ENCODE results near the gene SPATA24. TPM values are rescaled to one million over a fixed set of nuclear protein-coding genes. Genes with fewer than 3 reads are reported as not detected.
A peak's percentile ranks its signal among the peaks of the same experiment; 100 is the strongest.

The SPATA24 gene
- total and polyA plus RNA-seq, 2 of the 13 experiments (the other 11 are each of a cell fraction or from before 2014, with no cell fraction given): 6.0 to 11.1 TPM

DNA sequence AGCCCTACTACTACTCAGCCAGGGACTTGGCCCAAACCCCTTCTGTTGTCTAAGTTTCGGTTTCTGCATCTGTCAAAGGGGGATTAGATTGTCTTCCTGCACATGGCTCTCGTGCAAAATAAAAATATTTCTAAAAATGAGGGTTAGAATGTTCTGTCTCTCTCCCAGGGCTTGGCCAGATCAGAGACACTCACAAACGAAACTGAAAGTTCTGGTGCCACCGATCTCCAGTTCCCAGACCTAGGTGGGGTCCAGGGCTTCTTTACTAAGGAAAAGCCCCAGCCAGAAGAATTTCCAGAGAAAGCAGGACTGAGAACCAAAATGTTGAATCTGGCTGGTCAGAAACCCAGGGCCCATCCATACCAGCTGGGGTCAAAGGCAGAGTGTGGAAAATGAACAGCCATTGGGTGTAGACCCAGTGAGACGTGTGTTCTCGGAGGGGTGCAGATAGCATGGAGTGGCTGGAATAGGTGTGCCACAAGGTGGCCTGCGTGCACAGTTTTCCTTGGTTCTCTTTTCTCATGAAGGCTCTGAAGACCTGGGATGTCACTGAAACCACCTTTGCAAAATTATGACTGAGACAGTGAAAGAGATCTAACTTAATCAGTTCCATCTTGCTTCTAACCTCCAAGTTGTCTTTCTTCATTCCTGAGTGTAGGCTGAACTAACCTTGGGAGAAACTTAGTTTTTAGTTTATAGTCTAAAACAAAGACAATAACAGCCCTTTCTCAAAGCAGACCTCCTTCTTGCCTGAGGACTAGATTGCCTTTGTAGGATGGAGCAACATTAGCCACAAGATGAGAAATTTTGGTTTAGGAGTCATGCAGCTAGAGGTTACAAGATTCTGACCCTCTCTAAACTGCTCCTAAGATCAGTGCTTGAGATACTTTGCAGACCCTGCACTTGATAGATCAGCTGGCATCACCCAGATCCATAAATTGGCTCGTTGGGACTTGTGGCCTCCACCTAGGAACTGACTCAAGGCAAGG lies 18.5 kb downstream of the SPATA24 start (continued):
- TF ChIP-seq, protein P1, sequence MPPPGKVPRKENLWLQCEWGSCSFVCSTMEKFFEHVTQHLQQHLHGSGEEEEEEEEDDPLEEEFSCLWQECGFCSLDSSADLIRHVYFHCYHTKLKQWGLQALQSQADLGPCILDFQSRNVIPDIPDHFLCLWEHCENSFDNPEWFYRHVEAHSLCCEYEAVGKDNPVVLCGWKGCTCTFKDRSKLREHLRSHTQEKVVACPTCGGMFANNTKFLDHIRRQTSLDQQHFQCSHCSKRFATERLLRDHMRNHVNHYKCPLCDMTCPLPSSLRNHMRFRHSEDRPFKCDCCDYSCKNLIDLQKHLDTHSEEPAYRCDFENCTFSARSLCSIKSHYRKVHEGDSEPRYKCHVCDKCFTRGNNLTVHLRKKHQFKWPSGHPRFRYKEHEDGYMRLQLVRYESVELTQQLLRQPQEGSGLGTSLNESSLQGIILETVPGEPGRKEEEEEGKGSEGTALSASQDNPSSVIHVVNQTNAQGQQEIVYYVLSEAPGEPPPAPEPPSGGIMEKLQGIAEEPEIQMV (CRISPR knock-in tag; IDR thresholded peaks at IDR 0.05; ENCODE audit: low read depth): no peak
- TF ChIP-seq ZKSCAN5 (CRISPR knock-in tag; IDR thresholded peaks at IDR 0.05): no peak
- no peak for TF ChIP-seq ZNF543 (CRISPR knock-in tag; IDR thresholded peaks at IDR 0.05)
- TF ChIP-seq ZNF317 (CRISPR knock-in tag; IDR thresholded peaks at IDR 0.05): no peak
- TF ChIP-seq CREB1 (IDR thresholded peaks at IDR 0.05): no peak
- no peak for TF ChIP-seq CREB1 (CRISPR knock-in tag; IDR thresholded peaks at IDR 0.05)
- TF ChIP-seq POGZ (CRISPR knock-in tag; IDR thresholded peaks at IDR 0.05): no peak
- TF ChIP-seq SMAD3 (CRISPR knock-in tag; IDR thresholded peaks at IDR 0.05): no peak
- TF ChIP-seq, protein P2, sequence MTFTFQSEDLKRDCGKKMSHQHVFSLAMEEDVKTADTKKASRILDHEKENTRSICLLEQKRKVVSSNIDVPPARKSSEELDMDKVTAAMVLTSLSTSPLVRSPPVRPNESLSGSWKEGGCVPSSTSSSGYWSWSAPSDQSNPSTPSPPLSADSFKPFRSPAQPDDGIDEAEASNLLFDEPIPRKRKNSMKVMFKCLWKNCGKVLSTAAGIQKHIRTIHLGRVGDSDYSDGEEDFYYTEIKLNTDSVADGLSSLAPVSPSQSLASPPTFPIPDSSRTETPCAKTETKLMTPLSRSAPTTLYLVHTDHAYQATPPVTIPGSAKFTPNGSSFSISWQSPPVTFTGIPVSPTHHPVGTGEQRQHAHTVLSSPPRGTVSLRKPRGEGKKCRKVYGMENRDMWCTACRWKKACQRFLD (CRISPR knock-in tag; IDR thresholded peaks at IDR 0.05; ENCODE audit: borderline replicate concordance): no peak
- TF ChIP-seq CC2D1A (CRISPR knock-in tag; IDR thresholded peaks at IDR 0.05): no peak
- no peak for TF ChIP-seq ZNF136 (CRISPR knock-in tag; IDR thresholded peaks at IDR 0.05; ENCODE audit: low read depth)
- TF ChIP-seq ATF7 (IDR thresholded peaks at IDR 0.05): no peak
- no peak for TF ChIP-seq ATF7 (CRISPR knock-in tag; IDR thresholded peaks at IDR 0.05)
- TF ChIP-seq, protein P3, sequence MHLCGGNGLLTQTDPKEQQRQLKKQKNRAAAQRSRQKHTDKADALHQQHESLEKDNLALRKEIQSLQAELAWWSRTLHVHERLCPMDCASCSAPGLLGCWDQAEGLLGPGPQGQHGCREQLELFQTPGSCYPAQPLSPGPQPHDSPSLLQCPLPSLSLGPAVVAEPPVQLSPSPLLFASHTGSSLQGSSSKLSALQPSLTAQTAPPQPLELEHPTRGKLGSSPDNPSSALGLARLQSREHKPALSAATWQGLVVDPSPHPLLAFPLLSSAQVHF (CRISPR knock-in tag; IDR thresholded peaks at IDR 0.05): no peak
- TF ChIP-seq HOXA5 (CRISPR knock-in tag; IDR thresholded peaks at IDR 0.05): no peak
- TF ChIP-seq CREM (IDR thresholded peaks at IDR 0.05): peak; percentile 45; the same call in 1 of the 2 replicates
- TF ChIP-seq CREM (CRISPR knock-in tag; IDR thresholded peaks at IDR 0.05): no peak
- no peak for TF ChIP-seq ETV6 (CRISPR knock-in tag; conservative IDR thresholded peaks at IDR 0.05)
- TF ChIP-seq ZNF7 (CRISPR knock-in tag; IDR thresholded peaks at IDR 0.05): no peak
- TF ChIP-seq, protein P4, sequence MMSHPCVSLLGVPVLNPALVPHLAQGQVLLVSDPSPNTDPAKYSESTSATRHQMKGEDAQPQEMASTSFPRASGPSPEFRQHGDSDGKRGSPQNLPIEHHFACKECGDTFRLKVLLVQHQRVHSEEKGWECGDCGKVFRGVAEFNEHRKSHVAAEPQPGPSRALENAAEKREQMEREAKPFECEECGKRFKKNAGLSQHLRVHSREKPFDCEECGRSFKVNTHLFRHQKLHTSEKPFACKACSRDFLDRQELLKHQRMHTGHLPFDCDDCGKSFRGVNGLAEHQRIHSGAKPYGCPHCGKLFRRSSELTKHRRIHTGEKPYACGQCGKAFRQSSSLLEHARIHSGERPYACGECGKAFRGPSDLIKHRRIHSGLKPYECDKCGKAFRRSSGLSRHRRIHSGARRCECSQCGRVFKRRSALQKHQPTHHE (CRISPR knock-in tag; IDR thresholded peaks at IDR 0.05; ENCODE audit: borderline replicate concordance): no peak
- no peak for TF ChIP-seq ADNP (CRISPR knock-in tag; IDR thresholded peaks at IDR 0.05)
- no peak for TF ChIP-seq ZNF839 (CRISPR knock-in tag; IDR thresholded peaks at IDR 0.05; ENCODE audit: borderline replicate concordance)
- TF ChIP-seq ZFP36L2 (CRISPR knock-in tag; IDR thresholded peaks at IDR 0.05): no peak
- TF ChIP-seq SNRNP70 (IDR thresholded peaks at IDR 0.05; ENCODE audit: low read depth, low read length): no peak
- TF ChIP-seq ZNF326 (CRISPR knock-in tag; IDR thresholded peaks at IDR 0.05; ENCODE audit: borderline replicate concordance): no peak
- TF ChIP-seq DMAP1 (CRISPR knock-in tag; IDR thresholded peaks at IDR 0.05): 0 out of 2 replicates have a peak, but pooled peaks have one; percentile 45
- TF ChIP-seq SCMH1 (CRISPR knock-in tag; IDR thresholded peaks at IDR 0.05; ENCODE audit: borderline replicate concordance): no peak
- TF ChIP-seq POLR2G (IDR thresholded peaks at IDR 0.05; ENCODE audit: low read depth, low read length): peak; percentile 69

Data from HepG2 (cell line).